Endothelial cell of umbilical vein (primary cell): ENCODE measurements around the gene TPRG1L. TPM values are rescaled to one million over a fixed set of nuclear protein-coding genes. Genes with fewer than 3 reads are reported as not detected.

Experiments
- BruUV-seq: library from RNA; stranded (reverse); fragments of 400-500 nt; replicated peaks from 2 replicates; lab custom pipeline; 2021; lab: Mats Ljungman, UMichigan
- CTCF ChIA-PET: fragments of 300-600, 350-600 bp; sonication (Branson Sonifier 250); formaldehyde crosslinking; loops from one replicate; lab custom pipeline; 2021; ENCODE audit warnings: antibody characterized with exemption, inconsistent platforms; lab: Charles Lee
- POLR2A ChIA-PET: fragments of 300-600, 350-600 bp; sonication (Branson Sonifier 250); formaldehyde crosslinking; loops from one replicate; lab custom pipeline; 2021; ENCODE audit warnings: antibody characterized with exemption, inconsistent platforms; lab: Charles Lee
- DNase-seq: peaks from one replicate; pipeline ENCODE4 v3.0.0-alpha.2; 2011; ENCODE audit warnings: low read depth, low spot score
- FAIRE-seq: peaks from 2 replicates; lab custom pipeline; 2011; peaks lifted over from hg19 to GRCh38; lab: Jason Lieb, UNC
- H2AFZ ChIP-seq: 2 replicates; pipeline ENCODE4 v1.6.0; 2012; ENCODE audit warnings: low read depth, low read length, control low read depth, inconsistent platforms
- H3K27ac ChIP-seq: 2 replicates; pipeline ENCODE4 v1.5.1; 2011; ENCODE audit warnings: low read depth, mild to moderate bottlenecking, control low read depth, low read length, moderate library complexity; ENCODE audit not compliant: insufficient read depth
- H3K27me3 ChIP-seq, 2 experiments: 2 replicates each; pipeline versions ENCODE4 v1.6.0 to v1.6.1; 2011; ENCODE audit warnings: low read length in 2 of 2, mixed read lengths in 1 of 2; ENCODE audit not compliant: control insufficient read depth in 2 of 2, insufficient read depth in 2 of 2
- H3K36me3 ChIP-seq, 2 experiments: 2 replicates in 1 of 2; 3 replicates in 1 of 2; pipeline ENCODE4 v1.5.1; 2011; ENCODE audit warnings: low read length in 2 of 2, mild to moderate bottlenecking in 1 of 2, moderate library complexity in 1 of 2; ENCODE audit not compliant: control insufficient read depth in 2 of 2, insufficient read depth in 2 of 2; ENCODE audit errors: extremely low read depth in 1 of 2
- H3K4me1 ChIP-seq: 3 replicates; pipeline ENCODE4 v1.5.1; 2011; ENCODE audit warnings: mild to moderate bottlenecking, low read length; ENCODE audit not compliant: control insufficient read depth, insufficient read depth; ENCODE audit errors: extremely low read depth
- H3K4me2 ChIP-seq: 2 replicates; pipeline ENCODE4 v1.6.1; 2011; ENCODE audit warnings: low read length, control low read depth, mixed read lengths; ENCODE audit not compliant: insufficient read depth
- H3K4me3 ChIP-seq, 3 experiments: fragments of 200-600 bp in 1 of 3; sonication (generic), shearing (Covaris generic) in 1 of 3; replicated peaks in 1 of 3; 2 replicates each; pipeline ENCODE4 v1.5.1; 2011 to 2016; ENCODE audit warnings: control low read depth in 3 of 3, low read length in 3 of 3, mild to moderate bottlenecking in 2 of 3, inconsistent platforms in 1 of 3, low read depth in 1 of 3, moderate library complexity in 1 of 3; ENCODE audit not compliant: insufficient read depth in 1 of 3
- H3K79me2 ChIP-seq: 2 replicates; pipeline ENCODE4 v1.6.0; 2012; ENCODE audit warnings: low read length, inconsistent platforms; ENCODE audit not compliant: control insufficient read depth, insufficient read depth
- H3K9ac ChIP-seq: replicated peaks from 2 replicates; pipeline ENCODE3; 2011; ENCODE audit warnings: low read length, control low read depth; ENCODE audit not compliant: insufficient read depth; ENCODE audit errors: extremely low read depth
- H3K9me1 ChIP-seq: replicated peaks from 3 replicates; pipeline ENCODE4 v1.6.0; 2011; ENCODE audit warnings: mild to moderate bottlenecking, low read length; ENCODE audit not compliant: control insufficient read depth, insufficient read depth; ENCODE audit errors: extremely low read depth
- H3K9me3 ChIP-seq: replicated peaks from 2 replicates; pipeline ENCODE4 v1.5.1; 2012; ENCODE audit warnings: low read length, inconsistent platforms; ENCODE audit not compliant: control insufficient read depth, insufficient read depth
- H4K20me1 ChIP-seq: replicated peaks from 2 replicates; pipeline ENCODE3; 2011; ENCODE audit warnings: mild to moderate bottlenecking, low read length; ENCODE audit not compliant: control insufficient read depth, insufficient read depth; ENCODE audit errors: extremely low read depth
- EZH2 ChIP-seq: IDR thresholded peaks from 2 replicates; pipeline ENCODE4 v1.6.1; 2012; ENCODE audit warnings: borderline replicate concordance, low read depth, mild to moderate bottlenecking, moderate library complexity, low read length, inconsistent platforms; ENCODE audit not compliant: severe bottlenecking
- FOS ChIP-seq: IDR thresholded peaks from 2 replicates; pipeline ENCODE4 v1.6.1; 2011; ENCODE audit warnings: mild to moderate bottlenecking, low read length, moderate library complexity, borderline replicate concordance; ENCODE audit not compliant: insufficient read depth
- GATA2 ChIP-seq: IDR thresholded peaks from 2 replicates; pipeline ENCODE4 v1.7.0; 2011; ENCODE audit warnings: low read depth, mild to moderate bottlenecking, moderate library complexity, mixed read lengths, low read length; ENCODE audit not compliant: insufficient read length, insufficient read depth
- JUN ChIP-seq: IDR thresholded peaks from 2 replicates; pipeline ENCODE4 v1.6.1; 2011; ENCODE audit warnings: borderline replicate concordance, low read depth; ENCODE audit not compliant: insufficient read length, insufficient read depth
- POLR2A ChIP-seq: IDR thresholded peaks from 2 replicates; pipeline ENCODE4 v1.6.1; 2012; ENCODE audit warnings: low read depth, mild to moderate bottlenecking, control low read depth, low read length
- POLR2AphosphoS5 ChIP-seq: IDR thresholded peaks from 2 replicates; pipeline ENCODE4 v1.6.1; 2012; ENCODE audit warnings: low read depth, mild to moderate bottlenecking, control low read depth, low read length, moderate library complexity; ENCODE audit not compliant: insufficient read depth
- dilution Hi-C: fragments of 300-500 bp; cut with MboI; formaldehyde crosslinking; loops from one replicate; pipeline ENCODE4 v1.15.0; 2019; ENCODE audit warnings: low sequenced_read_pairs; ENCODE audit not compliant: extremely low pct_ligation_motif_present
- intact Hi-C: fragments of 100-400 bp; cut with micrococcal nuclease; formaldehyde crosslinking; loops from one replicate; pipeline ENCODE4 v1.10.0; 2022
- polyA plus RNA-seq, 4 experiments: library from polyadenylated mRNA; depleted of rRNA in 3 of 4; stranded (reverse) in 3 of 4; unstranded in 1 of 4; fragments of >200 nt; gene quantifications; 2 replicates each; pipeline versions ENCODE4 v1.2.1 to v1.2.3, GENCODE V29; 2011 to 2012; ENCODE audit warnings: missing spikeins in 1 of 4
- total RNA-seq: library from RNA; stranded (reverse); gene quantifications from 2 replicates; pipeline ENCODE4 v1.2.3, GENCODE V29; 2021
- TF ChIP-seq, protein P1 (sequence below): IDR thresholded peaks from 2 replicates; pipeline ENCODE4 v1.6.1; 2011; ENCODE audit not compliant: insufficient read depth, insufficient read length
- TF ChIP-seq, protein P2 (sequence below), 2 donors: IDR thresholded peaks; 1 replicate in 1 of 2; 2 replicates in 1 of 2; pipeline ENCODE4 v1.5.1; 2011; ENCODE audit warnings: low read length in 2 of 2, mild to moderate bottlenecking in 2 of 2, moderate library complexity in 2 of 2, control low read depth in 1 of 2, inconsistent platforms in 1 of 2, low read depth in 1 of 2; ENCODE audit not compliant: insufficient read depth in 1 of 2; ENCODE audit errors: extremely low read depth in 1 of 2

The TPRG1L gene
- total and polyA plus RNA-seq, 2 donors (not counting 3 experiments of a cell fraction or from before 2014, with no cell fraction given) = 52.3 to 53.8 TPM

DNA sequence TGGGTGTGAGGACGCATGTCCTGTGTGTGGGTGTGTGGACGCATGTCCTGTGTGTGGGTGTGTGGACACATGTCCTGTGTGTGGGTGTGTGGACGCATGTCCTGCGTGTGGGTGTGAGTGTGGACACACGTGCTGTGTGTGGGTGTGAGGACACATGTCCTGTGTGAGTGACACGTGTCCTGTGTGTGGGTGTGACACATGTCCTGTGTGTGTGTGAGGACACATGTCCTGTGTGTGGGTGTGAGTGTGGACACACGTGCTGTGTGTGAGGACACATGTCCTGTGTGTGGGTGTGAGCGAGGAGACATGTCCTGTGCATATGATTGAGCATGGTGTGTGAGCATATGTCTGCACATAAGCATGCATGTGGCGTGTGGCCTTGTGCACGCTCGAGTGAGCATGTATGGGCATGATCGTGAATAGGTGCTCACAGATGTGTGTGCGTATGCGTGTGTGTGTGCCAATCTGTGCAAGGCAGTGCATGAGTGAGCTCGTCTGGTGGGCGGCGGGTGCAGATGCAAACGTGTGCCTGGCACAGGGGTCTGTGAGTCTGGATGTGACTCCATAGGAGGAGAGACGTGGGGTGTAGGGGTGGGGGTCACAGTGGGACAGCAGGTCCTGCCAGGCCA lies 38.8 kb upstream of the TPRG1L start:
- no peaks in the 10 kb centered on the region for H4K20me1 ChIP-seq
- H3K9me1 ChIP-seq = no peaks in the 10 kb centered on the region
- no peak overlapping the region for H3K4me2 ChIP-seq
- no TSS peak for BruUV-seq
- no peaks in the 10 kb centered on the region for H3K79me2 ChIP-seq
- H3K9ac ChIP-seq = no peak overlapping the region
- no peak overlapping the region for H3K4me3 ChIP-seq
- CTCF ChIA-PET = interaction anchor here (1.2 to 6.2 kb wide), 3 partner anchors 30 to 139 kb away, joined by 3 to 139 read pairs (median 4); no protein-coding TSS in a partner anchor
- no peak for TF ChIP-seq POLR2AphosphoS5
- TF ChIP-seq, protein P1, sequence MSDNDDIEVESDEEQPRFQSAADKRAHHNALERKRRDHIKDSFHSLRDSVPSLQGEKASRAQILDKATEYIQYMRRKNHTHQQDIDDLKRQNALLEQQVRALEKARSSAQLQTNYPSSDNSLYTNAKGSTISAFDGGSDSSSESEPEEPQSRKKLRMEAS = peak; percentile 31
- POLR2A ChIA-PET = no interaction called here
- H3K4me1 ChIP-seq = peaks cover 11% of the 10 kb centered on the region
- dilution Hi-C loops (no loop called here), intact Hi-C loops (no loop called here)
- DNase-seq (no peak), FAIRE-seq (no peak)
- no peak overlapping the region for H3K27ac ChIP-seq
- no peaks in the 10 kb centered on the region for H3K9me3 ChIP-seq
- H3K27me3 ChIP-seq = no peaks in the 10 kb centered on the region
- H2AFZ ChIP-seq = no peak overlapping the region
- no peaks in the 10 kb centered on the region for H3K36me3 ChIP-seq

DNA sequence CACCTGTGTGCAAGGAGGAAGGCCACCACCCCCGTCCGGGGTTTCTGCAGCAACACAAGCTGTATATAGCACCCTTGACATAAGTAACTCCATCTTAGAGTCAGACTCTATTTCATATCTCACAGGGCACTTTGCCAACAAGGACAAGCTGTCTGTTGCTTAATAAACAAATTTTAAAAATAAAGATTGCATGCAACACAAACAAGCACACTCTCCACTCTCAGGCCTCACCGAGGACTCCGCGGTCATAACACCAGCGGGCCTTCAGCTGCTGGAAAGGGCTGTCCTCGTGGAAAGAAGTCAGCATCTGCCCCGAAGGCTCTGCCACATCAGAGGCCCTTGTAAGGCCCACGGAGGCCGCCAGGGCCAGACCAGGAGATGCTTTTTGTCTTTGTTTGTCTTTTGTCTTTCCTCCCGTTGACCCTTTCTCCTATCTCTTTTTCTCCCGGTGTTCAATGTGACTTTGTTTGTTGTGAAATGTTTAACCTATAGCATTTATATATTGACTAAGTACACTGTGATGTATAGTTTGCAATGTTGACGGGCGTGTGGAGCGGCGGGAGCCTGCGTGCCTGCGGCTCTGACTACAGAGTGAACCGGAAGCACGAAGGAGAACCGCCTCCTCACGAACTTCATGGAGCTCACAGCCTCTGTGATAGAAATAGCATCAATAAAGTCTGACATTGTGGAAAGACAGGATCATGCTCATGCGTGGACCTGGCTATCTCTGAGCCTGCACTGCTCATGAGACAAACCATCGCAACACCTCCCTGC lies 37.6 kb upstream of the TPRG1L start:
- Histone ChIP-seq H3K9me1 (no peaks in the 10 kb centered on the region), H3K4me1 (peaks cover 14% of the 10 kb centered on the region), H4K20me1 (no peaks in the 10 kb centered on the region), H3K36me3 (no peaks in the 10 kb centered on the region), H3K9me3 (no peaks in the 10 kb centered on the region), H2AFZ (no peak overlapping the region), H3K4me2 (no peak overlapping the region), H3K27ac (no peak overlapping the region), H3K79me2 (no peaks in the 10 kb centered on the region), H3K9ac (no peak overlapping the region), H3K27me3 (no peaks in the 10 kb centered on the region), H3K4me3 (no peak overlapping the region)
- DNase-seq (no peak), FAIRE-seq (no peak)
- dilution Hi-C loops = no loop called here
- ChIA-PET POLR2A (no interaction called here), CTCF (interaction anchor here (0.9 to 6.2 kb wide), 5 partner anchors 22 to 137 kb away, joined by 3 to 139 read pairs (median 4); no protein-coding TSS in a partner anchor)
- intact Hi-C loops = no loop called here
- TF ChIP-seq POLR2A (no peak), JUN (no peak), POLR2AphosphoS5 (no peak), GATA2 (no peak), EZH2 (no peak), FOS (no peak)
- TF ChIP-seq, protein P2, sequence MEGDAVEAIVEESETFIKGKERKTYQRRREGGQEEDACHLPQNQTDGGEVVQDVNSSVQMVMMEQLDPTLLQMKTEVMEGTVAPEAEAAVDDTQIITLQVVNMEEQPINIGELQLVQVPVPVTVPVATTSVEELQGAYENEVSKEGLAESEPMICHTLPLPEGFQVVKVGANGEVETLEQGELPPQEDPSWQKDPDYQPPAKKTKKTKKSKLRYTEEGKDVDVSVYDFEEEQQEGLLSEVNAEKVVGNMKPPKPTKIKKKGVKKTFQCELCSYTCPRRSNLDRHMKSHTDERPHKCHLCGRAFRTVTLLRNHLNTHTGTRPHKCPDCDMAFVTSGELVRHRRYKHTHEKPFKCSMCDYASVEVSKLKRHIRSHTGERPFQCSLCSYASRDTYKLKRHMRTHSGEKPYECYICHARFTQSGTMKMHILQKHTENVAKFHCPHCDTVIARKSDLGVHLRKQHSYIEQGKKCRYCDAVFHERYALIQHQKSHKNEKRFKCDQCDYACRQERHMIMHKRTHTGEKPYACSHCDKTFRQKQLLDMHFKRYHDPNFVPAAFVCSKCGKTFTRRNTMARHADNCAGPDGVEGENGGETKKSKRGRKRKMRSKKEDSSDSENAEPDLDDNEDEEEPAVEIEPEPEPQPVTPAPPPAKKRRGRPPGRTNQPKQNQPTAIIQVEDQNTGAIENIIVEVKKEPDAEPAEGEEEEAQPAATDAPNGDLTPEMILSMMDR (IDR thresholded peaks at IDR 0.05; ENCODE audit: extremely low read depth in 1 of 2, insufficient read depth in 1 of 2, low read depth in 1 of 2, low read length in 2 of 2) = no peak
- TF ChIP-seq, protein P1 = no peak
- no TSS peak for BruUV-seq
